ENCODE data around the gene MRAS. TPM values are rescaled to one million over a fixed set of nuclear protein-coding genes. Genes with fewer than 3 reads are reported as not detected.

The MRAS gene
- total RNA-seq, 4 donors from 2014 or later: 107 to 289 (median 171) TPM

GRCh38 chr3:138326866-138327595 is 21.3 kb upstream of the MRAS start:
- DNase-seq (ENCODE audit: low spot score in 2 of 2): no peak
- no peaks in the 10 kb centered on the region for H3K9me3 ChIP-seq
- WGBS, 2 donors: 96 to 97% methylated on average over 11 to 12 of the region's 12 CpGs

GRCh38 chr3:138327831-138328230 is 20.5 kb upstream of the MRAS start:
- H3K4me3 ChIP-seq: no peak overlapping the region
- H3K36me3 ChIP-seq: no peaks in the 10 kb centered on the region
- DNase-seq (ENCODE audit: low spot score in 2 of 2): no peak
- H3K9me3 ChIP-seq: no peaks in the 10 kb centered on the region
- WGBS, 2 donors: 88 to 91% methylated on average over 4 of the region's 4 CpGs
- peaks cover 0 to 28% (median 3%) of the 10 kb centered on the region in 4 donors for H3K4me1 ChIP-seq
- no peak overlapping the region for H3K27ac ChIP-seq
- TF ChIP-seq CTCF (IDR thresholded peaks at IDR 0.05): no peak
- no peak for TF ChIP-seq POLR2A (IDR thresholded peaks at IDR 0.05)
- no peak for TF ChIP-seq EP300 (IDR thresholded peaks at IDR 0.05)
- no peaks in the 10 kb centered on the region for H3K27me3 ChIP-seq

More at GRCh38 chr3:138326866-138327595, 21.3 kb upstream of the MRAS start:
- no peaks in the 10 kb centered on the region for H3K36me3 ChIP-seq
- H3K4me1 ChIP-seq: peaks cover 0 to 28% (median 3%) of the 10 kb centered on the region in 4 donors
- H3K27me3 ChIP-seq: no peaks in the 10 kb centered on the region
- no peak overlapping the region for H3K4me3 ChIP-seq
- TF ChIP-seq EP300 (IDR thresholded peaks at IDR 0.05): no peak
- TF ChIP-seq POLR2A (IDR thresholded peaks at IDR 0.05): no peak
- TF ChIP-seq CTCF (IDR thresholded peaks at IDR 0.05): no peak
- no peak overlapping the region for H3K27ac ChIP-seq

- Histone ChIP-seq H3K36me3 (no peaks in the 10 kb centered on the region), H3K9me3 (no peaks in the 10 kb centered on the region), H3K4me1 (peaks cover 0 to 28% (median 3%) of the 10 kb centered on the region in 4 donors), H3K4me3 (no peak overlapping the region), H3K27ac (no peak overlapping the region), H3K27me3 (no peaks in the 10 kb centered on the region)
- DNase-seq (ENCODE audit: low spot score in 2 of 2): no peak
- WGBS, 2 donors: 28 to 30% methylated on average over 2 of the region's 2 CpGs
- TF ChIP-seq EP300 (IDR thresholded peaks at IDR 0.05) (no peak), CTCF (IDR thresholded peaks at IDR 0.05) (peak in 1 of 5 experiments; percentile 19)
Measured at GRCh38 chr3:138328341-138328740, 20.0 kb upstream of the MRAS start.

GRCh38 chr3:138329127-138329983 is 19.0 kb upstream of the MRAS start, which contains the start of gene NME9:
Gene NME9, minus strand, starts transcription at chr3:138329851. Its CDS starts 516 bp downstream, at chr3:138329335.
- peak; percentile 53 to 69 for DNase-seq (ENCODE audit: low spot score in 2 of 2)
- Histone ChIP-seq H3K27ac (peak within 1 kb of the TSS; percentile 50 to 82 (median 63)), H3K4me1 (peaks cover 0 to 24% (median 3%) of the 10 kb centered on the region in 4 donors), H3K36me3 (no peaks in the 10 kb centered on the region), H3K9me3 (no peaks in the 10 kb centered on the region), H3K4me3 (peak within 1 kb of the TSS; percentile 45 to 86 (median 70)), H3K27me3 (no peaks in the 10 kb centered on the region)
- WGBS, 2 donors: 1% methylated on average over 41 to 57 of the region's 62 CpGs
- TF ChIP-seq EP300 (IDR thresholded peaks at IDR 0.05) (peak in 1 of 2 donors; percentile 48), CTCF (IDR thresholded peaks at IDR 0.05) (peak in 4 of 5 experiments; percentile 38 to 51 (median 50)), POLR2A (IDR thresholded peaks at IDR 0.05) (no peak)

- no peak for TF ChIP-seq CTCF (IDR thresholded peaks at IDR 0.05)
- TF ChIP-seq EP300 (IDR thresholded peaks at IDR 0.05): no peak
- TF ChIP-seq POLR2A (IDR thresholded peaks at IDR 0.05): no peak
- Histone ChIP-seq H3K27me3 (no peaks in the 10 kb centered on the region), H3K27ac (peak overlapping the region in 2 of 4 donors; percentile 73 to 82), H3K4me1 (peaks cover 0 to 20% (median 3%) of the 10 kb centered on the region in 4 donors), H3K36me3 (no peaks in the 10 kb centered on the region), H3K9me3 (no peaks in the 10 kb centered on the region), H3K4me3 (peak overlapping the region; percentile 45 to 86 (median 70))
- DNase-seq (ENCODE audit: low spot score in 2 of 2): no peak
- WGBS, 2 donors: 6 to 8% methylated on average over 6 to 7 of the region's 7 CpGs
Measured at GRCh38 chr3:138329984-138330293, 18.4 kb upstream of the MRAS start.
